Fibroblast of lung (primary cell): Measurements from ENCODE around the gene TRIP13.

Experiments used
- EZH2 ChIP-seq: IDR thresholded peaks from 2 replicates; pipeline ENCODE4 v1.5.1; 2012; ENCODE audit warnings: low read length, control low read depth, mild to moderate bottlenecking; ENCODE audit errors: missing control alignments
- TF ChIP-seq, protein P1 (sequence below), 2 donors: IDR thresholded peaks in 1 of 2; conservative IDR thresholded peaks in 1 of 2; 1 replicate in 1 of 2; 2 replicates in 1 of 2; pipeline ENCODE4 v1.5.1; 2011 to 2012; ENCODE audit warnings: low read length in 2 of 2, control low read depth in 1 of 2, inconsistent platforms in 1 of 2, low read depth in 1 of 2, mild to moderate bottlenecking in 1 of 2

DNA sequence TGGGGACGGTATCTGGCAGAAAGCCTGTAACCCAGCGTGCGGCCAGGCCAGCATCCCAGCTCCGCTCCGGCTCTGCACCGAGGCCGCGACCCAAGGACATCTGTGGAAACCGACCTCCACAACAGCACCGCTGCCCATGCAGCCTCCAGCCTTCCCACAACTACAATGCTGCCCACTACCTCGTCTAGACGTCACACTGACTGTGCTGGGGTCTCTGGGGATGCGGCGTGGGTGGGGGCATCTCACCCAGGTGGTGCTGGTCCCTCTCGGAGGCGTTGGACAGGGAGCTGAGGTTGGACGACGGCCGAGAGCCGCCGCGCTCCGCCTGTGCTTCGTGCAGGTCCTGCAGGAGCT lies 27.5 kb upstream of the TRIP13 start:
- TF ChIP-seq, protein P1, sequence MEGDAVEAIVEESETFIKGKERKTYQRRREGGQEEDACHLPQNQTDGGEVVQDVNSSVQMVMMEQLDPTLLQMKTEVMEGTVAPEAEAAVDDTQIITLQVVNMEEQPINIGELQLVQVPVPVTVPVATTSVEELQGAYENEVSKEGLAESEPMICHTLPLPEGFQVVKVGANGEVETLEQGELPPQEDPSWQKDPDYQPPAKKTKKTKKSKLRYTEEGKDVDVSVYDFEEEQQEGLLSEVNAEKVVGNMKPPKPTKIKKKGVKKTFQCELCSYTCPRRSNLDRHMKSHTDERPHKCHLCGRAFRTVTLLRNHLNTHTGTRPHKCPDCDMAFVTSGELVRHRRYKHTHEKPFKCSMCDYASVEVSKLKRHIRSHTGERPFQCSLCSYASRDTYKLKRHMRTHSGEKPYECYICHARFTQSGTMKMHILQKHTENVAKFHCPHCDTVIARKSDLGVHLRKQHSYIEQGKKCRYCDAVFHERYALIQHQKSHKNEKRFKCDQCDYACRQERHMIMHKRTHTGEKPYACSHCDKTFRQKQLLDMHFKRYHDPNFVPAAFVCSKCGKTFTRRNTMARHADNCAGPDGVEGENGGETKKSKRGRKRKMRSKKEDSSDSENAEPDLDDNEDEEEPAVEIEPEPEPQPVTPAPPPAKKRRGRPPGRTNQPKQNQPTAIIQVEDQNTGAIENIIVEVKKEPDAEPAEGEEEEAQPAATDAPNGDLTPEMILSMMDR (conservative IDR thresholded peaks at IDR 0.05 in 1 of 2, IDR thresholded peaks at IDR 0.05 in 1 of 2; ENCODE audit: low read depth in 1 of 2, low read length in 2 of 2) = no peak
- no peak for TF ChIP-seq EZH2
